ENCODE measurements around the gene BEX5. TPM values are rescaled to one million over a fixed set of nuclear protein-coding genes. Genes with fewer than 3 reads are reported as not detected.

BEX5 gene
- total RNA-seq, 3 donors from 2014 or later, result 1.6 to 5.3 (median 3.3) TPM

GRCh38 chrX:102115748-102116147, 40.0 kb downstream of the BEX5 start:
- H3K36me3 ChIP-seq, result no peaks in the 10 kb centered on the region
- TF ChIP-seq CTCF (IDR thresholded peaks at IDR 0.05) (no peak), POLR2AphosphoS5 (IDR thresholded peaks at IDR 0.05) (no peak), POLR2A (IDR thresholded peaks at IDR 0.05) (no peak)
- peaks cover 0 to 44% of the 10 kb centered on the region in 2 donors for H3K27me3 ChIP-seq
- no peaks in the 10 kb centered on the region for H3K4me1 ChIP-seq
- no peak overlapping the region for H3K4me3 ChIP-seq
- no peak overlapping the region for H3K27ac ChIP-seq
- intact Hi-C loops (cut with DNase I; ENCODE audit: low total_unique reads), result no loop called here
- H3K9me3 ChIP-seq, result peaks cover 0 to 8% of the 10 kb centered on the region in 2 donors
- DNase-seq (ENCODE audit: low spot score in 2 of 2), result no peak

GRCh38 chrX:102113367-102113766, 42.4 kb downstream of the BEX5 start:
- Histone ChIP-seq H3K36me3 (no peaks in the 10 kb centered on the region), H3K9me3 (peaks cover 0 to 8% of the 10 kb centered on the region in 2 donors), H3K27me3 (peaks cover 0 to 48% of the 10 kb centered on the region in 2 donors), H3K4me1 (no peaks in the 10 kb centered on the region), H3K27ac (no peak overlapping the region), H3K4me3 (no peak overlapping the region)
- TF ChIP-seq CTCF (IDR thresholded peaks at IDR 0.05), result no peak
- TF ChIP-seq POLR2A (IDR thresholded peaks at IDR 0.05), result no peak
- no peak for TF ChIP-seq POLR2AphosphoS5 (IDR thresholded peaks at IDR 0.05)
- no peak for DNase-seq (ENCODE audit: low spot score in 2 of 2)
- intact Hi-C loops (cut with DNase I; ENCODE audit: low total_unique reads), result no loop called here

Other genes starting within 250 kb of the BEX5 start
- gene ZMAT1, start 223.9 kb downstream of the BEX5 start, total RNA-seq, result 10 to 100 TPM; 16.7 to 32.8 (median 19.0) TPM
- gene TCEAL2, start 30.3 kb downstream of the BEX5 start, total RNA-seq, result 1 to 10 TPM in 1 of 3 donors, under 1 TPM in 1, not detected in 1; 0.66 to 6.4 TPM
- 1 to 10 TPM in 1 of 3 donors, not detected in 2; 2.6 TPM for gene TCEAL6, start 13.5 kb downstream of the BEX5 start, total RNA-seq
- gene TCP11X1, start 59.3 kb upstream of the BEX5 start, total RNA-seq, result not detected
- not detected for gene NXF2, start 91.2 kb upstream of the BEX5 start, total RNA-seq

Data from breast epithelium (tissue), 4 donors.